HG02623 (cell line): ENCODE measurements around the gene BRICD5.
A peak's percentile ranks its signal among the peaks of the same experiment; 100 is the strongest.
"Not testable (repeated sequence)": the region's sequence is repeated elsewhere in the genome, so short reads cannot be mapped to it uniquely, and the experiment has no call there.

Source experiments
- ATAC-seq: cut with Tn5 transposase; IDR thresholded peaks from one replicate; pipeline ENCODE4 v1.9.1; 2021; ENCODE audit warnings: moderate library complexity; ENCODE audit not compliant: unreplicated experiment

BRICD5 gene

DNA sequence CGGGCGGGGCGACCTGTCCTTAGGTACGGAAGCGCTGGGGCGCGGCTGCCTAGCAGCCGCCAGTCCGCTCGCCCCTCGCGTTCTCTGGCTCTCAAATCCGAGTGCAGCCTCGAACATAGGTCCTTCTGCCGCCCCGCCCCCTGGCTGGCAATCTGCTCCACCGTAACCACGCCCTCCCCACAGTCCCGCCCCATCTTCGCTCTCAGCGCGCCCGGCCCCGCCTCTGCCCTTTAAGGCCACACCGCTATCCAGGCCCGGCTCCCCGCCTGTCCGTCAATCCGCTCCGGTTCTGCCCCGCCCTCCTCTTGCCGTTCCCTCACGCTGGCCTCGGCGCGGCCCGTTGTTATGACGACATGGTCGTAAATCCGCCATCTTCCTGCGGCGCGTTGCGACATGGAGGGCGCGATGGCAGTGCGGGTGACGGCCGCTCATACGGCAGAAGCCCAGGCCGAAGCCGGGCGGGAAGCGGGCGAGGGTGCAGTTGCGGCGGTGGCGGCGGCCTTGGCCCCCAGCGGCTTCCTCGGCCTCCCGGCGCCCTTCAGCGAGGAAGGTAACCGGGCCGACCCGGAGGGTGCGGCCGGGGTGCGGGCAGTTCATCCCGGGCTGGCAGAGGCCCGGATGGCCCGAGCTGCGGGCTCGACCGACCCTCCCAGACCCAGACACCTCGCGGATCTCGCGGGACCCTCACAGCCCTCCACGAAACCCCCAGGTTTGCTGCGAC, 12.7 kb upstream of the BRICD5 start, which contains the start of gene E4F1:
E4F1 (plus strand) TSS at position 371 of the 721 bp plus-strand sequence; CDS start at position 394, 23 bp downstream.
- peak; percentile 92 for ATAC-seq

DNA sequence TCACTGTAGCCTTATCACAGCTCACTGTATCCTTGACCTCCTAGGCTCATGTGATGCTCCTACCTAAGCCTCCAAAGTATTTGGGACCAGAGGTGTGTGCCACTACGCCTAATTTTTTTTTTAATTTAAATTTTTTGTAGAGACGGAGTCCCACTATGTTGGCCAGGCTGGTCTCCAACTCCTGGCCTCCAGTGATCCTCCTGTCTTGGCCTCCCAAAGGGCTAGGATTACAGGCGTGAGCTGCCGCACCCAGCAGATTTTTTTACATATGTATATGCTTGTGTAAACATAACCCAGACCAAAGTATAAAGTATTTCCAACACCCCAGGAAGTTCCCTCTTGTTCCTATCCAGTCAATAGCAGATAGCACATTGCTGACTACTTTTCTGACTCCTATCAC, 5.7 kb upstream of the BRICD5 start:
- ATAC-seq, result no peak

GRCh38 chr16:2214719-2214968, 4.0 kb upstream of the BRICD5 start, which contains the start of gene PGP:
Gene PGP (minus strand): TSS chr16:2214840. CDS start chr16:2214777, 63 bp downstream.
- no peak for ATAC-seq

GRCh38 chr16:2213817-2214718, 3.4 kb upstream of the BRICD5 start:
- ATAC-seq, result no peak

- no peak for ATAC-seq
Observed at GRCh38 chr16:2212362-2213324, 2.0 kb upstream of the BRICD5 start.

GRCh38 chr16:2211923-2212347, 1.3 kb upstream of the BRICD5 start:
- ATAC-seq, result no peak

DNA sequence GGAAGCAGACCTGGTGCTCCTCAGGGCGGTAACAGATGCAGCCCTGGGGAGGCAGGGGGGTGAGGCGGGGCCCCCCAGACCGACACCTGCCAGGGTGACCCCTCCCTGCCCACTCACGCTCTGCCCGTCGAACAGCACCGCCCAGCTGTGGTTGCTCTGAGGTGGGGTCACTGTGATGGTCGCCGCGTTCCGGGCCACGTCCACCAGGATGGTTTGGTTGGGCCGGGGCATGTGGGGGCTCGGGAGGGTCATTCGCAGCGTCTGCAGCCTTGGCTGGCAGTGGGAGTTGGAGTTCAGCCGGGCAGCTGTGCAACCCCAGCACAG, 692 bp downstream of the BRICD5 start:
- ATAC-seq, result no peak

DNA sequence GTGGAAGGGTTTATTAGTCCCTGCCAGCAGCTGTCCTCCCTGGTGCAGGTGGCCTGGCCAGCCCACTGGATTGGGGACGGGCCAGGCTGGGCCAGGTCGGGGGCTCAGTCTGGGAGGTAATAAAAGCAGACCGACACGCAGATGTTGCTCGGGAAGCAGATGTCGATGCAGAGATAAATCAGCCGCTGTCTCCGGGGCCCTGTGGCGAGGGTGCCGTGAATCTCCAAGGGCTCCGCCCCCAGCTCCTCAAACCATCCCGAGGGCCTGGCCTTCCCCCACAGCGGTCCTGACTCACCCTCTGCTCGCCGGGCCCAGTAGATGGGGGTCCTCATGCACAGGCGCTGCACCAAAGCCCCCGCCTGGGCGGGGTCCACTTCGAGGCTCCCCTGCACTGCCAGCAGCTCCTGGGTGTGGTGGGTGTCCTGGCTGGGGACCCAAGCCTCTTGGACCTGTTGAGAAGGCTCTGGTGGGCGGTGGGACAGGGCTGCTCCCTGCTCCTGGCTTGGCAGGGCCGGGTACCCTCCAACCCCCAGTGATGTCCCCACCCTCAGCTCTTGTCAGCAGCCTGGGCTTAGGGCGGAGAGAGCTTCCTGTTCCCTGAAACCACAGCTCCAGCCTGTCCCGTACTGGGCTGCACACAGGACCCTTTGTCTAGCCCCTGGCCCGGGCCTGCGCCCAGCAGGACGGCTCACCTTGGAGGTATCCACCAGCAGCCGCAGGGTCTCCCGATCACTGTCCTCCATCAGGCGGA, 1.2 kb downstream of the BRICD5 start:
- ATAC-seq, result no peak

- ATAC-seq, result no peak
Observed at GRCh38 chr16:2208772-2209171, 1.9 kb downstream of the BRICD5 start.

GRCh38 chr16:2208308-2208707, 2.4 kb downstream of the BRICD5 start:
- no peak for ATAC-seq

GRCh38 chr16:2207872-2208271, 2.8 kb downstream of the BRICD5 start:
- no peak for ATAC-seq

GRCh38 chr16:2206780-2207433, 3.8 kb downstream of the BRICD5 start:
- ATAC-seq, result no peak

GRCh38 chr16:2206420-2206779, 4.3 kb downstream of the BRICD5 start:
- no peak for ATAC-seq

DNA sequence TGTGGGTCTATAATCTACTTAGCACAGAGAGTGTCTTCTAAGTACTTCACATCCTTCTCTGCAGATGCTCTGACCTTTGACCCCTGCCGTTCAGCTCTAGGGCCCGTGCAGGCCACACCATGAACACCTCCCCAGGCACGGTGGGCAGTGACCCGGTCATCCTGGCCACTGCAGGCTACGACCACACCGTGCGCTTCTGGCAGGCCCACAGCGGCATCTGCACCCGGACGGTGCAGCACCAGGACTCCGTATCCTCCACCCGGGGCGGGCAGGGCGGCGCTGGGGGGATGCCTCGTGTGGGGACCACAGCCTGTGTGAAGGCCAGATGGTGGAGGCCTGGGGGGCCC, 4.7 kb downstream of the BRICD5 start:
- no peak for ATAC-seq

DNA sequence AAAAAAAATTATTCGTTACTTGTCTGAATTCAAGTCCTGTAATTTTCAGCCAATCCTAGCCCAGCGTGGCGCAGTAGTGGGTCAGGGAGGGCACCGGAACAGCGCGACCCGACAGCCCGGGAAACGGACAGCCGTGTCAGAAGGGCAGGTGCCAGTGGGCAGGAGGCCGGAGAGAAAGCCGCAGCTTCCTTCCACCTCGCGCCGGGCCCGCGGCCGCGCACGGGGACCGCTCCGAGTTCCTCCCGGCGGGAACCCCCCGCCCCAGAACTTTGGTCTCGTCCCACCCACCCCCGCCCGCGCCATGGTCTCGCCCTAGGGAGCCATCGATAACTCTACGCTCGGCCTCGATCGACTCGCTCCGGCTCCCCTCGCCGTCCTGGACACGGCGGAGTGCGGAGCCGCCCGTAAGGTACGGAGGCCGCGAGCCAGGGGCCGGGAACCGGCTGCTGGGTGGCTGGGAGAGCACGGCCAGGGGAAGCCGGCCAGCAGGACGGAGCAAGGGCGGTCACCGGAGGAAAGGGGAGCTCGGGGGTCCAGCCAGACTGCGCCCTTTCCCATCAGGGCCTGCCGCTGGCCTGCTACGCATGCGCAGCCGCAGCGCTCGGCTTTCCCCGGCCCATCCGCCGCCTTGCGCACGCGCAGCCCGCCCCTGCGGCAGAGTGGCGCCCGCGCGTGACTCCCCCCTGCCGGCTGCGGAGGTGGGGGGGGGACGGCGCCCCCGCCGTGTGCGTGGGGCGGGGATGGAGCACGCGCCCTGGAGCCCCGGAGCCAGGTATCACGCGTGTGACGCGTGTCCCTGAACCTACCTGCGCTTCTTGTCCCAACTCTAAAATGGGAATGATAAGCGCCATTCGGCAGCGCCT, 5.3 kb downstream of the BRICD5 start, which contains the start of gene MLST8:
MLST8 (plus strand) TSS at position 351 of the 863 bp plus-strand sequence. CDS start 632 bp downstream, outside the sequence.
- peak; percentile 71 for ATAC-seq

DNA sequence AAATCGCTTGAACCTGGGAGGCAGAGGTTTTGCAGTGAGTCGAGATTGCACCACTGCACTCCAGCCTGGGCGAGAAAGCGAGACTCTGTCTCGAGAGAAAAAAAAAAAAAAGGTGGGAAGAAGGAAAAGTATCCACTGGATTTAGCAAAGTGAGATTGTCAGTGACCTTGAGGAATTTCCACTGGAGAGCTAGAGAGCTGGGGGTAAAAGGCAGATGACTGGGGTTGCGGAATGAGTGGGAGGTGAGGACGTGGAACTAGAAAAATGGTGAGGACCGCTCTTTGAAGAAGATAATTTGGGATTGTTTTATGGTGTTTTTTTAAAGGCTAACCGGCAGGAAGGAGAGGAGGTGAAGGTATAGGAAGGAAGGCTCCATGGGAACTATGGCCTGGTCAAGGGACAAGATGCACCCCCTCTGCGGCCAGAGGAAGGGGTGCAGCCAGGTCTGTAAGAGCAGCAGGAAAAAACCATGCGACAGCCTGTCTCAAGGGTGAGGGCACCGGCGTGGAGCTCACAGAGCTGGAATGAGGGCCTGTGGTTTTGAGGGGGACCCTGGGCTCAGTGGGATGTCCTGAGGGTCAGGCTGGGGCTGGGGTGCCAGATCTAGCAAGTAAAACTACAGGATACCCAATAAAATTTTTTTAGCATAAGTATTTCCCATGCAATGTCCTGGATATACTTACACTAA, 6.1 kb downstream of the BRICD5 start:
- ATAC-seq, result no peak

GRCh38 chr16:2203119-2203688, 7.5 kb downstream of the BRICD5 start:
- ATAC-seq, result not testable (repeated sequence)

DNA sequence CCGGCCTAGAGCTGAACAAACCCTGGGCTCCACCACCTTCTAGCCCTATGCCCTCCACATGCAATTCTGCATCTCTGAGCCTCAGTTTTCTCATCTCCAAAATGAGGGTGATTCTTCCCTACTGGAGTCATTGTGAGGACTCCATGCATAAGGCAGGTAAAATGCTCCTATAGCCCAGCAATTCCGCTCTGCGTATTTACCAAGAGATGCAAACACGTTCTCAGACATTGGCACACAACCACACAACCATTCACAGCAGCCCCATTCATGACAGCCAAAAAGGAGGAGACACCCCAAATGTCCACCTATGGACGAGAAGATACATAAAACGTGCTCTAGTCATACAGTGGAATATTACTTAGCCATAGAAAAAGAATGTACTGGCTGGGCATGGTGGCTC, 10.3 kb downstream of the BRICD5 start:
- ATAC-seq, result no peak
